HG03558 (cell line): ENCODE data around the gene CAB39L.
"Not testable (repeated sequence)": the region's sequence is repeated elsewhere in the genome, so short reads cannot be mapped to it uniquely, and the experiment has no call there.

Experiments
- ATAC-seq: cut with Tn5 transposase; IDR thresholded peaks from one replicate; pipeline ENCODE4 v1.9.1; 2021; ENCODE audit warnings: moderate number of reproducible peaks; ENCODE audit not compliant: unreplicated experiment; ENCODE audit errors: extremely low read depth

CAB39L gene

DNA sequence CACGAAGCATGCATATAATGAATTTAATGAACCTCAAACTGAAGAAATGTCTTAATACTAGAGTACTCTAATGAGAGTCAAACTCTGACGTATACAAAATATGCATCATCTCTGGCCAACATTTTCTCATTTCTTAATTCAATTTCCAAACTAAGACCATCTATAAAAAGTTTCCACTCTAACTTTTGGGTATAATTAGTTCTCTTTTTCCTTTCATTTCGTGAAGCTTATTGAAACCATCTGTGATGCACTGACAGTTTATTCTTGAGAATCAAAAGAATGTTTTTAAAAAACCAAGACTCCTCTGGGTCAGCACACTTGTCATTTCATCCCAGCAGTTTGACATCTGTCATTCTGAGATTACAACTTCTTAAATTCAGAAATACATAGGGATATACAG lies 90.0 kb downstream of the CAB39L start:
- no peak for ATAC-seq

DNA sequence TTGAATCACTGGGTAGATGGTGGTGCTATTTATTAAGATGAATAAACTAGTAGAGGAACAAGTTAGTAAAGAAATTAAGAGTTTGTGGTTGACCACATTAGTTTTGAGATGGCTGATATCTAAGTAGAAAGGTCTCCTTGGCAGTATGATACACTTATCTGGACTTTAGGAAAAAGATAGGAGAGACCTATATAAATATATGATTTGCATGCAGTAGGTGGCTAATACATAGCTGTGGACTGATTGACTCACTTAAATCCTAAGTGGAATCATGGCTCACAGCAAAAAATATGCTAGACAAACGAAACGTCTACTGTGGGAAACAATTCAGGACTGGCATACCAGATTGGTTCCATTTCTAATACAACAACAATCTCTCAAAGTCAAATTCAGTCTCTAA lies 92.0 kb downstream of the CAB39L start:
- ATAC-seq = no peak

DNA sequence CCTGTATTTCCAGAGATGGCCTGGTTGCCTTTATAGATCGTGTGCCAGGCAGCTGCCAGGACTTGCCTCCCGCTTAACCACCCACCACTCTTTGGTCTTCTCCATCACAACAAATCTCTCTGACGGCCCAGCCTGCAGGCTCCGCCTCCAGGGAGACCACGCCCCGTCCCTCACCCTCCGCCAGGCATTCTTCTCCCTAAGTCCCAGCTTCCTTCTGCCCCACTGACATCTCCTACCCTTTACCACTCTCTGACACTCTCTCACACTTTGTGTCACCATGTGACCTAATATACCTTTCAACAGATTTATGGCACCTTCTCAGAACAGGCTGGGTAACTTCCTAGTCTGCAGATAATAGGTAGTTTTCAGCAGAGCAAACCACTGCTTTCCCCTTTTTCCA lies 95.1 kb downstream of the CAB39L start:
- ATAC-seq = no peak

DNA sequence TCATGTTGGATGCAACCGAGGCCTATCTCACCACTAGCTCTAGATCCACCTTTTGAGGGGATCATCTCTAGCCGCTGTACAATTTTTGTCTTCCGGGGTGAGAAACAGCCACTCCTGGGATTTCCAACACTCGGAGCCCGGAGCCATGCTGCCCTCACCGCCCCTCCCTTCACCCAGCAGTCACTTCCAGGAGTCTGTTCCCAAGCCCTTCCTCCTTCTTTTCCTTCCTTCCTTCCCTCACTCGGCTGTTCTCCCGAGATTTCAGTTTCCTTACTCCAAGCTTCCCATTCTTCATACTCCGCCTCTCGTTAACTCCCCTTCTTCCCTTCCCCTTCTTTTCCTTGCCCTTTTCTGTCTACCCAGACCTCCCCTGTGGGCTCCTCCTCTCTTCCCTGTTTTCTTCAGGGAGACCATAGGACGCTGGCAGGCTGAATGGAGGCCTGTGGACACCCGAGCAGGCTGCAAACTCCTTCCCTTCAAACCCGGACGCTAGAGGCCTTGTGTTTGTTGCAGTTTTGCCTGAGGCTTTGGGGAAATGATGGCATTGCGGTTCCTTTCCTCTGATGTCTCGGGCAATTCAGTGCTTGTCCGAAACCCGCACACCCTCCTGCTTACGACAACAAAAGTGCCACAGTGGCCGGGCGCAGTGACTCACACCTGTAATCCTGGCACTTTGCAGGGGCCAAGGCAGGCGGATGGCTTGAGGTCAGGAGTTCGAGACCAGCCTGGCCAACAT lies 96.0 kb downstream of the CAB39L start:
- ATAC-seq = no peak

DNA sequence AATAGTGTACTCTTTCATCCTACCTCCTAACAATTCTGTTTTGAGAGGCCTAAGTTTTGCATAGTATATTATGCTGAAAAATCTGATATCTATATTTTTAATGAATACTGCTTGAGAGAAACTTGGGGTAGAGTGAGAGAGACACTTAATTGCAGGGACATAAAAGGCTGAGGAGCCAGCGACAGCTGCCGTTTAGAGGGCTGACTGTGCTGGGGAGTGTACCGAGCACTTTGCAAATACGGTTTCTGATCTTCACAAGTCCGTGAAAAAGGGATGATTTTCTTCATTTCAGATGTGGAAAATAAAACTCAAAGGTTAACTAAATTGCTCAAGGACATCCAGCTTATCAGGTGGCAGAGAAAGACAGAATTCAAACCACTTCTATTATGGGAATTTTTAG lies 97.4 kb downstream of the CAB39L start:
- ATAC-seq = no peak

DNA sequence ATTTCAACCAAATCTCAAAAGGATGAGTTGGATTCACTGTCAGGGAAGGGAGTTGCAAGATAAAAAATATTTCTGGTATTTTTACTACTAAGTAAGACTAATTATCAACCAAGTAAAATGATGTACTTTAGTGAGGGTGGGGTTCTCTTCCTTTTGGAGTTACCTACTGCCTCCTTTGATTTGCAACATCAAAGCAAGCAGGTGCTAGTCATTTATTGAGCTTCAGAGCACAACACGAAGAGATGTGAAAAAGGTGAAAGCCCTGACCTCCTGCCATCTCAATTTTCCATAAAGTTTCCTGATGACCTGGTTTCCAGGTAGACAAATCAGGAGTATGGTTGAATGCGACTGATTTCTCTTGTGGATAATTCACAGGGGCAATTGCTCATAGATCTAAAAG lies 100.1 kb downstream of the CAB39L start:
- no peak for ATAC-seq

DNA sequence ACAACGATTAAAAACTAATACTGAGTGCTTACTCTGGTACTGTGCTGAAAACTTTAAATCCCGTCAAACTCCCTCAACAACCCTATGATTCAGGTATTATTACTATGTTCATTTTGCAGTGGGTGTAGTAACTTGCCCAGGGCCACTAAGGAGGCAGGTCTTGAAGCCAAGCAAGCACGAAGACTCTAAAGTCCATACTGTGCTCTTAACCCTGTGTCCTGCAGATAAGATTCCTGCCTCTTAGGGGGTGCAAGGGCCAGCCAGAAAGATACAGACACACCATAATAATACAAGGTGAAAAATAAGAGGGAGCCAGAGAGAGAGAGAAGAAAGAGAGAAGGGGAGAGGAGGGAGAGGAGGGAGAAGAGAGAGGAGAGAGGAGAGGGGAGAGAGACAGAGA lies 100.6 kb downstream of the CAB39L start:
- no peak for ATAC-seq

DNA sequence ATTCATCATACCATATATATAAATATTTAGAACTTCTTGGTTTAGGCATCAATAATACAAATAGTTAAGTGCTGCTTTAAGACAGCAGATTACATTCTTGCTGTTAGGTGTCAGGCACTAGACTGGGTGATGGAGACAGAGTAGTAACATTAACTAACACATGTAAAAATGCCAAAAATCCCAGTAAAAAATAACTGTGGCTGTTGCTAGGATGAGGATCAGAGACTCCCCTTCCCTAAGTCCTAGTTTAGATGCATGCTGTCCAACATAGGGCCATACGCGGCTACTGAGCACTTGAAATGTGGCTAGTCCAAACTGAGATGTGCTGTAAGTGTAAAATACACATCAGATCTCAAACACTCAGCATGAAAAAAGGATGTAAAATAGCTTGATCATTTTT lies 101.4 kb downstream of the CAB39L start:
- ATAC-seq = no peak

DNA sequence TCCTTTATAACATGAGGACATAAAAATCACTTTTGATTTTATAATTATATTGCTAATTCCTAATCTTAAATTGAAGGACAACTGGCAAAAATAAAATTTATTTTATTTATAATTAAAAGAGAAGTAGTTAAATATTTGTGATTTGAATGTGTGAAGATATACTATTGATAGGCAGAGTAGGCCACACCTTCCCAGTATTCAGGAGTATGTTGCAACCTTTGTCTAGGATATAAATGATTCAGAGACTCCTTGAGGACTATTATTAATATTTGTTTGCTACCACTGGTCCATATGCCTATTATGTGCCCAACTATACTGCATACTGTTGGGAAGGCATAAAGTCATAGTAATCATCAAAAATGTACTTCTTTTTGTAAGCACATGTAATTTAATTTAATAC lies 101.9 kb downstream of the CAB39L start:
- ATAC-seq = no peak

DNA sequence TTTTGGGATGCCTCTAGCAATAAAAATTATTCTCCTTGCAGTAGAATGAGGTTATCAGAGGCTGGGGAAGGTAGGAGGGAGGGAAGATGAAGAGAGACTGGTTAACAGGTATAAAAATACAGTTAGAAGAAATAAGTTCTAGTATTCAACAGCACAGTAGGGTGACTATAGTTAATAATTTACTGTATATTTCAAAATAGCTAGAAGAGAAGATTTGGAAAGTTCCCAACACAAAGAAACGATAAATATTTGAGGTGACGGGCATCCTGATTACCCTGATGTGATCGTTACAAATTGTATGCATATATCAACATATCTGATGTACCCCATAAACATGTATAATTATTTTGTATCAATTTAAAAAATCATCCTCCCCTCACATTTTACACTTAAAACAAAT lies 102.3 kb downstream of the CAB39L start:
- no peak for ATAC-seq

DNA sequence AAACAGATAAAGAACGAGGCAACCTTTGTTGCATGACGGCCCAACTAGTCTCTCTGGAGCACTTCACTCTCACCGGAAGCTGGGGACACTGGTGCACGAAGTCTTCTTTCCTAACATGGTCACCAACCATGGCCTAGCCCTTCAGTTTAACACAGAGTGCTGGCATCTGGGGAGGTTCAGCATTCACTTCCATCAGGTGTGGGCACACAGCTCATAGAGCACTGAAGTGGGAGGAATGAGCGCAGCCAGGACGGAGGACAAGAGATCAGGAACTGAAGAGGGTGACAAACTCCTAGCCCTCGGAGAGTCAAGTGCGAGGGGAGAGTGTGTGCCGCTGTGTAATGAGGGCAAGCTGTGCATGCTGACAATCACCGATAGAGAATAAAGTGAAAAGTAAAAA lies 103.7 kb downstream of the CAB39L start:
- ATAC-seq = no peak

DNA sequence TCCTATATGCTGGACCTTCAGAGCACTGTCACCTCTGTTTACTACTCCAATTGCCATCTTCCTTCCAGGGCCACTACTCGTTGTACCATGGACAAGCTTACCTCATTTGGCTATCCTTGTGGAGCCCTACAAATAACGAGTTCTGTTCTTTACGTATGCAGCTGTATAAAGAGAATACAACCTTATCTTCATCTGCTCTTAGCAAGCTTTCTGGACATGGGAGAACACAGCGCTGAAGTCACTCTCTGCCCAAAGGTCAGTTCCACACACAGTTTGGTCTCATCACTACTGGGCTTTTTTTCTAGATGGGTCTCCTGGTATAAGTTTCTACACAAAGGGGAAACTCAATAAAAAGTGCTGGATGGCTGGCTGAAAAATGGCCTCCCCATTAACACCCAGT lies 107.2 kb downstream of the CAB39L start:
- ATAC-seq = no peak

DNA sequence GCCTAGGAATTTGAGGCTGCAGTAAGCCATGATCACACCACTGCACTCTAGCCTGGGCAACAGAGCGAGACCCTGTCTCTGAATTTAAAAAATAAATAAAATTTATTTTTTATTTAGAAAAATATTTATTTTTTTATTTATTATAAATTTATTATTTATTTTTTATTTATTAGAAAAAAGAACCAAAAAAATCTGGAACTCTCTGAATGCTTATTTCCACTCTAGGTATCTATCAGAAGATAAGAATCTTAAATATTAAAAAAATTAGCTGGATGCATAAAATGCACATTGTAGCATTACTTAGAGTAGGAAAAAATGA lies 113.4 kb downstream of the CAB39L start:
- no peak for ATAC-seq

DNA sequence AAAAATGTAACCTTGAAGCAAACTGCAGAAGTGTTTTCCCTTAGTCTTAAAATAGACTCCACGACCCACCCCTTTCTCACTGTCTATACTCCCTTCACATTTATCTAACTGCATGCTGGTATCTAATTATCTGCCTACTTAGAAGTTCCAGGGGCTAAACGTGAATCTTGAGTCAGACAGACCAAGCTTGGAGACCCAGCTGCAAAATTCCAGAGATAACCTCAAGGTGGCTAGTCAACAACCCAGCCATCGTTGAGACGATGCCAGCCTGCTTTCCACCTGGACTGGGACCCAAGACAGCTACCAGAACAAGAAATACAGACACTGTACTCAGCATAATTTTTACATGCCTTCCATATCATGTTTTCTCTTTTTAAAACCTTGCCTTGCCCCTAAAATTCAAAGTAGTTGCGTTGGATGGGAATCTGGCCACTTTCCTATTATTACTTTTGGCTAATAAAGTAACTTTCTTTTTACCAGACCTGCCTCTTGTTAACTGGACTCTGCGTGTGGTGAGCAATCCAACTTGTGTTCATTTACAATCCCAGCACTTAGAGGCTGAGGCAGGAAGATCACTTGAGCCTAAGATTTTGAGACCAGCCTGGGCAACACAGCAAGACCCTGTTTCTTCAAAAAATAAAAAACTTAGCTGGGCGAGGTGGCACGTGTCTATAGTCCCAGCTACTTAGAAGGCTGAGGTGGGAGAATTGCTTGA lies 113.9 kb downstream of the CAB39L start:
- ATAC-seq = no peak

DNA sequence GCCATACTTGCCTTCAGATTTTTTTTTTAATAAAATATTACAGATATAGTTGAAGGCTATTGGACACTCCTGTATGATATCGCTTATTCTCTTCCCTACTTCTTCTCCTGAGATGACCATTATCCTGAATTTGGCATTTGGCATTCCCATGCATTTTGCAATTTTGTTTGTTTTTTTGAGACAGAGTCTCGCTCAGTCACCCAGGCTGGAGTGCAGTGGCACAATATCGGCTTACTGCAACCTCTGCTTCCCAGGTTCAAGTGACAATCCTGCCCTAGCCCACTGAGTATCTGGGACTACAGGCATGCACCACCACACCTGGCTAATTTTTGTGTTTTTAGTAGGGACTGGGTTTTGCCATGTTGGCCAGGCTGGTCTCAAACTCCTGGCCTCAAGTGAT lies 116.7 kb downstream of the CAB39L start:
- ATAC-seq = not testable (repeated sequence)

DNA sequence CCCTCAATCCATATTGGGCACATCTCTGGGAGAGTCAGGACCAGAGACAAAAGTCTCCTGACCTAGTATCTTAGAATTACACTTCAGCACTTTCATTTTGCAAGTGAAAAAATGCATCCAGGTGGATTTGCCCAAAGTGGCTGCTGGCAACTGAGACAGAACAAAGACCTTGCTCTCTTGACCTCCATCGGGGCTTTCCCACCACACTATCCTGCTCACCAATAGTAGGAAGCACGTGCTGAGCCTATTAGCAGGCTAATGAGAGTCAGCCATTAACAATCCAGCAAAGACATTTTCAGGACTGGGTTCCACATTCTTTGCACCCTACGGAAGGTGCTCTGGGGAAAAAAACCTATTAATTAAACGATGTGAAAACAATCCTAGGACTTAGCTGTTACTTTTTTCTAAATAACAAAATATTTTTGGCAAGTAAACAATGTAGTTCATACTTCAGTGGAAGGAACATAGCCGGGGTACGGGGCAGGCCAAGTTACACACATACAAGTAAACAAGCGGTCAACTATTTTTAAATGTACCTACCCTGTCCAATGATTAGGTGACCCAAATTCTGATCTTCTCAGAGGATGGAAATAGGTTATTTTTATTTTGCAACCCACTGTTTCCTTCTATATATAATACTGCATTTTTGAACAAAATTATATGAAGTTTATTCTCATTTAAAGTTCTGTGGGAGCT lies 117.5 kb downstream of the CAB39L start:
- no peak for ATAC-seq

DNA sequence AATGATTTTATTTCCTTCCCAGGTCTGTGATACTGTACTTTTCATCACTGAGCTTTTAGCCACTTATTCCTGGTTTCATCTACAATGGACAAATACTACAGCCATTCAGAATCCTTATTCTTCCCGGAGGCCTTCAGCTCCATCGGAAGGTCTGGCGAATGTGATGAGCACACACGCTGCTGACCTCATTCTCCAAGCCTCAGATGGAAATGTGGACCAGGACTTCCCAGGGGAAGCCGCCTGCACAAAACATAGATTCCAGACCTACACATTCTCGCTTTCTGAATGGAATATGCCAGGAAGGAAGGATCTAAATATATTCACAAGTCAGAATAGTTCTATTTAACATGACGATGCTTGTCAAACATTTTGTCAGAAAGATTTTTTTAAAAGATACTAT lies 120.5 kb downstream of the CAB39L start:
- no peak for ATAC-seq

DNA sequence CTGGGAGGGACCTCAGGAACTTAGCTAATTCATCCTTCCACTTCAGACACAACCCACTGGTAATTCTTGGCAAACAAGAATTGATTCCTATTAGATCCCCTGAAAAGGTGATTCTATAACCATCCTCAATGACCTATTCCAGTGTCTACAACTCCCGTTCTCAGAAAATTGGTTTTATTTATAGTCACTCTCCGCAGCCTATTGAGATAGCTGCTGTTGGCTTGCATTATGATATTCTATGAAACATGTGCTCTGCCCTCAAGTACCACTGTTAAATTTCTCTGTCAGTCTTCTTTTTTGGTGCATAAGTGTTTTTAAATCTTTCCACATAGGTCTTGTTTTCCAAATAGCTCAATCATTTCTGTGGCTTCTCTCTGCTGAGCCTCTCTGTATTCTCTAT lies 121.2 kb downstream of the CAB39L start:
- ATAC-seq = no peak

DNA sequence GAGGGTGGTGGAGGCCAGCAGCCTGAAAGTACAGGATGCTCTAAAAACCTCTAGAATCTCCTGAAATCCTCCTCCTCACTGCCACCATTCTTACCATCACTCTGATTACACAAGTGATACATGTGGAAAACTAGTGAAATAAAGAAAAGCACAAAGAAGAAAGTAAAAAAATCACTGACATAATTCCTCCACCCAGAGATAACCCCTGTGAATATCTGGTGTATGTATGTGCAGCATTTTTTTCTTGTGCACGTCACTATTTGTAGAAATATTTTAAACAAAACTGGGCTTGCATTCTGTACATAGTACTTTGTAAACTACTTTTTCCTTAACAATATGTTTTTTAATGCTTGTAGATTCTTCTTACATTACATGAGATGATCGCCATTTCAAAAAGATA lies 122.9 kb downstream of the CAB39L start:
- ATAC-seq = no peak

DNA sequence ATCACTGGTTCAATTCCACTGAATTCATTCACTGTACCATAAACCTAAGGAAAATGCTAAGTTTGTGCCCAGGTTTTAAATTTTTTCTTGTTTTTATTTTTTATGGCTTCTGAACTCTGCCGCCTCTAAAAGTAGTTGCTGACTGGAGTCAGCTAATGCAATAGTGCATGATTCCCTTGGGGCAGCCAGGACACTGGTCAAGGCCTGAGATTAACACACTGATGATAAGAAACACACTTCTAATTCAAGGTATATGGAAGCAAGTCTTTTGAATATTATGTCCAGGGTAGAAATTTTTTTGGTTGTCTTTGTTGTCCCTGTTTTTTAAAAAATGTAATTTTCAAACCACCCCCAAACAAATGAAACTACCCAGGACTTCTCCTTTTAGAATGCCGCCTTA lies 123.9 kb downstream of the CAB39L start:
- ATAC-seq = no peak

DNA sequence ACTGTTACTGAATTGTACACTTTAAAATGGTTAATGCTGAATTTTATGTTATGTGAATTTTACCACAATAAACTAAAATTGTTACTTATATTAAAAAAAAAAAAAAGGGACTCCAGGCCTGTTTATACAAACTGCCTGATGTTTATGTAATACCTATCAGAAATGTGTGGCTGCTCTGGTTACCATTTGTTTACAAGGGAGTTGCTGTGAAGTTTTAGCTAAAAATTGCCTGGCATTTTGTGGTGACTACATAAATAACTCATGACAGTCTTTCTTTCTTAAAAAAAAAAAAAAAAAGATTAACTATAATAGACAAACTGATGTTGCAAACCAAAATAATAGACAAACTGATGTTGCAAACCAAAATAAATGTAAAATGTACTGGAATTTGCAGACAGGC lies 124.3 kb downstream of the CAB39L start:
- no peak for ATAC-seq
